ENCODE results near the gene BMPR1A. TPM values are rescaled to one million over a fixed set of nuclear protein-coding genes. Genes with fewer than 3 reads are reported as not detected.
"Not testable (repeated sequence)": the region's sequence is repeated elsewhere in the genome, so short reads cannot be mapped to it uniquely, and the experiment has no call there.

BMPR1A gene
- total and polyA plus RNA-seq, 10 of the 15 experiments (the other 5 are each of a cell fraction or from before 2014, with no cell fraction given): 2.3 to 22.7 (median 13.1) TPM

GRCh38 chr10:86938260-86938659 is 181.8 kb downstream of the BMPR1A start:
- Histone ChIP-seq H4K20me1 (ENCODE audit: control insufficient read depth, insufficient read depth) (no peaks in the 10 kb centered on the region), H3K4me3 (no peak overlapping the region), H3K9ac (ENCODE audit: control insufficient read depth, insufficient read depth, low read length) (no peak overlapping the region), H2AFZ (ENCODE audit: control insufficient read depth, low read depth, low read length) (no peak overlapping the region), H3K27me3 (replicated peaks in 1 of 2; ENCODE audit: control insufficient read depth in 2 of 2, insufficient read depth in 2 of 2, low read length in 1 of 2) (no peaks in the 10 kb centered on the region), H3K4me1 (ENCODE audit: control insufficient read depth, insufficient read depth, low read length) (no peaks in the 10 kb centered on the region; the same call in 1 of the 2 replicates), H3K79me2 (ENCODE audit: control insufficient read depth, insufficient read depth, low read length) (no peaks in the 10 kb centered on the region), H3K36me3 (ENCODE audit: control insufficient read depth in 2 of 2, insufficient read depth in 2 of 2, low read length in 1 of 2) (no peaks in the 10 kb centered on the region), H3K27ac (ENCODE audit: control insufficient read depth, insufficient read depth) (no peak overlapping the region), H3K4me2 (ENCODE audit: control insufficient read depth, insufficient read depth) (no peak overlapping the region), H3K9me3 (replicated peaks; ENCODE audit: control insufficient read depth, insufficient read depth, low read length) (no peaks in the 10 kb centered on the region)
- in situ Hi-C loops (cut with MboI) (no loop called here), intact Hi-C loops (cut with micrococcal nuclease; ENCODE audit: unreplicated experiment) (loop anchor here (5.0 kb wide), 2 partner anchors 209 to 264 kb away; no protein-coding TSS in a partner anchor)
- ChIA-PET POLR2A (interaction anchor here (0.7 kb wide), 1 partner anchor 544 kb away, joined by 5 read pairs; no protein-coding TSS in a partner anchor), SMC1A (ENCODE audit: uncharacterized antibody, unreplicated experiment) (interaction anchor here (1.0 to 3.0 kb wide), 2 partner anchors 18 to 28 kb away, joined by 3 to 8 read pairs; no protein-coding TSS in a partner anchor), RAD21 (ENCODE audit: unreplicated experiment) (interaction anchor here (2.0 kb wide), 1 partner anchor 22 kb away, joined by 12 read pairs; no protein-coding TSS in a partner anchor), CTCF (interaction anchor here (0.7 to 3.9 kb wide), 13 partner anchors 8 to 249 kb away, joined by 3 to 25 read pairs (median 3); no protein-coding TSS in a partner anchor)
- no peak for FAIRE-seq
- BruUV-seq (replicated peaks): no TSS peak
- no peak for ATAC-seq
- WGBS (ENCODE audit: insufficient coverage, insufficient replicate concordance, low lambda C conversion rate, missing lambda C conversion rate): 93% methylated on average over 2 of the region's 2 CpGs
- no peak for DNase-seq (ENCODE audit: low read depth, low spot score)
- no peak for TF ChIP-seq LARP7 (IDR thresholded peaks at IDR 0.05)
- no peak for TF ChIP-seq TAF1 (IDR thresholded peaks at IDR 0.05; ENCODE audit: borderline replicate concordance, low read depth, low read length)

GRCh38 chr10:86940076-86940475 is 183.7 kb downstream of the BMPR1A start:
- H2AFZ ChIP-seq (ENCODE audit: control insufficient read depth, low read depth, low read length); H3K36me3 ChIP-seq (ENCODE audit: control insufficient read depth in 2 of 2, insufficient read depth in 2 of 2, low read length in 1 of 2); H3K27me3 ChIP-seq (replicated peaks in 1 of 2; ENCODE audit: control insufficient read depth in 2 of 2, insufficient read depth in 2 of 2, low read length in 1 of 2); H3K27ac ChIP-seq (ENCODE audit: control insufficient read depth, insufficient read depth); intact Hi-C loops (cut with micrococcal nuclease; ENCODE audit: unreplicated experiment); H3K4me3 ChIP-seq; in situ Hi-C loops (cut with MboI); H3K4me1 ChIP-seq (ENCODE audit: control insufficient read depth, insufficient read depth, low read length); H3K9me3 ChIP-seq (replicated peaks; ENCODE audit: control insufficient read depth, insufficient read depth, low read length); FAIRE-seq; H3K4me2 ChIP-seq (ENCODE audit: control insufficient read depth, insufficient read depth); ATAC-seq; H3K79me2 ChIP-seq (ENCODE audit: control insufficient read depth, insufficient read depth, low read length); BruUV-seq (replicated peaks); H4K20me1 ChIP-seq (ENCODE audit: control insufficient read depth, insufficient read depth); POLR2A ChIA-PET; DNase-seq (ENCODE audit: low read depth, low spot score); H3K9ac ChIP-seq (ENCODE audit: control insufficient read depth, insufficient read depth, low read length): not testable (repeated sequence)
- ChIA-PET RAD21 (ENCODE audit: unreplicated experiment) (interaction anchor here (2.0 kb wide), 1 partner anchor 20 kb away, joined by 12 read pairs; no protein-coding TSS in a partner anchor), SMC1A (ENCODE audit: uncharacterized antibody, unreplicated experiment) (interaction anchor here (1.7 to 3.0 kb wide), 2 partner anchors 12 to 26 kb away, joined by 4 to 8 read pairs; no protein-coding TSS in a partner anchor), CTCF (interaction anchor here (0.7 to 3.9 kb wide), 6 partner anchors 21 to 310 kb away, joined by 3 to 25 read pairs (median 4); no protein-coding TSS in a partner anchor)
- 67% methylated on average over 16 of the region's 16 CpGs for WGBS (ENCODE audit: insufficient coverage, insufficient replicate concordance, low lambda C conversion rate, missing lambda C conversion rate)

All from GM12878 (cell line).